ENCODE data around the gene HPDL. TPM values are rescaled to one million over a fixed set of nuclear protein-coding genes. Genes with fewer than 3 reads are reported as not detected.

Gene HPDL
- total RNA-seq, 2 experiments from 2014 or later: 5.5 to 5.6 TPM

- no peaks in the 10 kb centered on the region for H3K9me3 Mint-ChIP-seq
- H3K27ac Mint-ChIP-seq: peak overlapping the region; percentile 100
- H3K36me3 Mint-ChIP-seq (ENCODE audit: low read depth): peaks cover 61% of the 10 kb centered on the region
- H3K27me3 Mint-ChIP-seq: no peaks in the 10 kb centered on the region
- H3K4me3 Mint-ChIP-seq: peak overlapping the region; percentile 96
- ChIA-PET CTCF (interaction anchor here (1.0 to 3.5 kb wide), 18 partner anchors 14 to 541 kb away, joined by 3 to 37 read pairs (median 9); partner anchors contain the start of genes CCDC163, HECTD3, HPDL and MMACHC), POLR2A (interaction anchor here (0.7 to 6.2 kb wide), 28 partner anchors 9 to 619 kb away, joined by 3 to 143 read pairs (median 12); partner anchors contain the start of genes AKR1A1, BTBD19, CCDC163 and DYNLT4)
- peaks cover 51% of the 10 kb centered on the region for H3K4me1 Mint-ChIP-seq
- DNase-seq: peak; percentile 41
Measured at GRCh38 chr1:45340816-45341466, 14.2 kb downstream of the HPDL start.

GRCh38 chr1:45344499-45344898 lies 17.8 kb downstream of the HPDL start:
- Mint-ChIP-seq H3K9me3 (no peaks in the 10 kb centered on the region), H3K4me1 (peaks cover 31% of the 10 kb centered on the region), H3K4me3 (no peak overlapping the region), H3K27me3 (no peaks in the 10 kb centered on the region), H3K36me3 (ENCODE audit: low read depth) (peaks cover 50% of the 10 kb centered on the region), H3K27ac (no peak overlapping the region)
- CTCF ChIA-PET: interaction anchor here (1.0 to 1.6 kb wide), 2 partner anchors 15 to 41 kb away, joined by 3 to 4 read pairs; no protein-coding TSS in a partner anchor
- POLR2A ChIA-PET: interaction anchor here (1.8 kb wide), 1 partner anchor 11 kb away, joined by 5 read pairs; no protein-coding TSS in a partner anchor
- no peak for DNase-seq

GRCh38 chr1:45345014-45345413 lies 18.3 kb downstream of the HPDL start:
- Mint-ChIP-seq H3K27ac (no peak overlapping the region), H3K36me3 (ENCODE audit: low read depth) (peaks cover 47% of the 10 kb centered on the region), H3K27me3 (no peaks in the 10 kb centered on the region), H3K4me1 (peaks cover 29% of the 10 kb centered on the region), H3K9me3 (no peaks in the 10 kb centered on the region), H3K4me3 (no peak overlapping the region)
- CTCF ChIA-PET: interaction anchor here (1.1 to 1.9 kb wide), 3 partner anchors 15 to 148 kb away, joined by 4 read pairs; no protein-coding TSS in a partner anchor
- no peak for DNase-seq
- POLR2A ChIA-PET: interaction anchor here (1.2 to 1.5 kb wide), 2 partner anchors 11 to 20 kb away, joined by 3 to 4 read pairs; no protein-coding TSS in a partner anchor

GRCh38 chr1:45346473-45346872 lies 19.8 kb downstream of the HPDL start:
- H3K27ac Mint-ChIP-seq: no peak overlapping the region
- peaks cover 44% of the 10 kb centered on the region for H3K36me3 Mint-ChIP-seq (ENCODE audit: low read depth)
- POLR2A ChIA-PET: interaction anchor here (1.0 to 1.5 kb wide), 3 partner anchors 21 to 625 kb away, joined by 3 read pairs; partner anchors contain the start of genes CCDC163 and MMACHC
- H3K9me3 Mint-ChIP-seq: no peaks in the 10 kb centered on the region
- CTCF ChIA-PET: interaction anchor here (1.9 to 4.6 kb wide), 2 partner anchors 14 to 146 kb away, joined by 4 to 23 read pairs; partner anchors contain the start of gene TESK2
- H3K4me1 Mint-ChIP-seq: peaks cover 27% of the 10 kb centered on the region
- no peak overlapping the region for H3K4me3 Mint-ChIP-seq
- no peak for DNase-seq
- no peaks in the 10 kb centered on the region for H3K27me3 Mint-ChIP-seq

GRCh38 chr1:45348020-45348419 lies 21.3 kb downstream of the HPDL start:
- CTCF ChIA-PET: interaction anchor here (0.6 to 4.6 kb wide), 4 partner anchors 12 to 546 kb away, joined by 4 to 23 read pairs (median 4); partner anchors contain the start of gene TESK2
- no peak overlapping the region for H3K27ac Mint-ChIP-seq
- POLR2A ChIA-PET: interaction anchor here (0.8 to 6.4 kb wide), 5 partner anchors 8 to 222 kb away, joined by 3 to 58 read pairs (median 3); partner anchors contain the start of genes MUTYH, PRDX1 and TOE1
- H3K27me3 Mint-ChIP-seq: no peaks in the 10 kb centered on the region
- DNase-seq: no peak
- H3K4me1 Mint-ChIP-seq: peaks cover 13% of the 10 kb centered on the region
- H3K36me3 Mint-ChIP-seq (ENCODE audit: low read depth): peaks cover 28% of the 10 kb centered on the region
- no peaks in the 10 kb centered on the region for H3K9me3 Mint-ChIP-seq
- no peak overlapping the region for H3K4me3 Mint-ChIP-seq

- POLR2A ChIA-PET: interaction anchor here (0.8 to 6.4 kb wide), 7 partner anchors 8 to 529 kb away, joined by 3 to 58 read pairs (median 3); partner anchors contain the start of genes MUTYH, PRDX1 and TOE1
- Mint-ChIP-seq H3K36me3 (ENCODE audit: low read depth) (peaks cover 23% of the 10 kb centered on the region), H3K27me3 (no peaks in the 10 kb centered on the region), H3K27ac (no peak overlapping the region), H3K4me3 (no peak overlapping the region), H3K4me1 (peaks cover 12% of the 10 kb centered on the region), H3K9me3 (no peaks in the 10 kb centered on the region)
- no peak for DNase-seq
- CTCF ChIA-PET: interaction anchor here (0.6 to 4.6 kb wide), 2 partner anchors 144 to 546 kb away, joined by 5 to 23 read pairs; partner anchors contain the start of gene TESK2
Measured at GRCh38 chr1:45348609-45348965, 21.9 kb downstream of the HPDL start.

- peak overlapping the region; percentile 32 for H3K27ac Mint-ChIP-seq
- no peaks in the 10 kb centered on the region for H3K9me3 Mint-ChIP-seq
- no peaks in the 10 kb centered on the region for H3K27me3 Mint-ChIP-seq
- no peak for DNase-seq
- ChIA-PET CTCF (interaction anchor here (4.6 kb wide), 1 partner anchor 143 kb away, joined by 23 read pairs; the partner anchor contains the start of gene TESK2), POLR2A (interaction anchor here (0.8 to 6.4 kb wide), 7 partner anchors 9 to 530 kb away, joined by 3 to 58 read pairs (median 3); partner anchors contain the start of genes HECTD3, MUTYH, PRDX1 and TOE1)
- peaks cover 18% of the 10 kb centered on the region for H3K36me3 Mint-ChIP-seq (ENCODE audit: low read depth)
- H3K4me1 Mint-ChIP-seq: peaks cover 12% of the 10 kb centered on the region
- no peak overlapping the region for H3K4me3 Mint-ChIP-seq
Measured at GRCh38 chr1:45348966-45349677, 22.4 kb downstream of the HPDL start.

- Mint-ChIP-seq H3K9me3 (no peaks in the 10 kb centered on the region), H3K4me3 (no peak overlapping the region), H3K27me3 (no peaks in the 10 kb centered on the region), H3K4me1 (peaks cover 12% of the 10 kb centered on the region), H3K36me3 (ENCODE audit: low read depth) (peaks cover 2% of the 10 kb centered on the region), H3K27ac (no peak overlapping the region)
- ChIA-PET POLR2A (interaction anchor here (6.4 kb wide), 1 partner anchor 11 kb away, joined by 58 read pairs; the partner anchor contains the start of genes MUTYH and TOE1), CTCF (interaction anchor here (0.6 to 0.9 kb wide), 2 partner anchors 9 to 166 kb away, joined by 3 read pairs; no protein-coding TSS in a partner anchor)
- DNase-seq: no peak
Measured at GRCh38 chr1:45351508-45351907, 24.8 kb downstream of the HPDL start.

GRCh38 chr1:45353685-45354084 lies 27.0 kb downstream of the HPDL start:
- ChIA-PET POLR2A (no interaction called here), CTCF (no interaction called here)
- Mint-ChIP-seq H3K4me1 (peaks cover 12% of the 10 kb centered on the region), H3K36me3 (ENCODE audit: low read depth) (no peaks in the 10 kb centered on the region), H3K4me3 (no peak overlapping the region), H3K9me3 (no peaks in the 10 kb centered on the region), H3K27me3 (no peaks in the 10 kb centered on the region), H3K27ac (no peak overlapping the region)
- DNase-seq: no peak

- H3K4me3 Mint-ChIP-seq: no peak overlapping the region
- no peaks in the 10 kb centered on the region for H3K36me3 Mint-ChIP-seq (ENCODE audit: low read depth)
- H3K27me3 Mint-ChIP-seq: no peaks in the 10 kb centered on the region
- no peak for DNase-seq
- H3K4me1 Mint-ChIP-seq: peaks cover 11% of the 10 kb centered on the region
- no peak overlapping the region for H3K27ac Mint-ChIP-seq
- H3K9me3 Mint-ChIP-seq: no peaks in the 10 kb centered on the region
- CTCF ChIA-PET: interaction anchor here (12.1 kb wide), 1 partner anchor 138 kb away, joined by 140 read pairs; the partner anchor contains the start of gene TESK2
- POLR2A ChIA-PET: interaction anchor here (1.0 to 1.8 kb wide), 2 partner anchors 11 to 15 kb away, joined by 5 read pairs; partner anchors contain the start of genes MUTYH and TOE1
Measured at GRCh38 chr1:45354838-45355237, 28.1 kb downstream of the HPDL start.

- H3K36me3 Mint-ChIP-seq (ENCODE audit: low read depth): no peaks in the 10 kb centered on the region
- no peak for DNase-seq
- no peaks in the 10 kb centered on the region for H3K9me3 Mint-ChIP-seq
- CTCF ChIA-PET: interaction anchor here (0.6 to 12.1 kb wide), 2 partner anchors 137 to 283 kb away, joined by 3 to 140 read pairs; partner anchors contain the start of gene TESK2
- H3K27me3 Mint-ChIP-seq: no peaks in the 10 kb centered on the region
- no peak overlapping the region for H3K27ac Mint-ChIP-seq
- peaks cover 12% of the 10 kb centered on the region for H3K4me1 Mint-ChIP-seq
- POLR2A ChIA-PET: interaction anchor here (0.8 to 1.8 kb wide), 3 partner anchors 10 to 16 kb away, joined by 4 to 5 read pairs (median 5); partner anchors contain the start of genes MUTYH and TOE1
- H3K4me3 Mint-ChIP-seq: no peak overlapping the region
Measured at GRCh38 chr1:45355683-45356082, 29.0 kb downstream of the HPDL start.

- CTCF ChIA-PET: interaction anchor here (0.6 to 12.1 kb wide), 4 partner anchors 12 to 282 kb away, joined by 3 to 140 read pairs (median 3); partner anchors contain the start of gene TESK2
- Mint-ChIP-seq H3K36me3 (ENCODE audit: low read depth) (no peaks in the 10 kb centered on the region), H3K4me1 (peaks cover 8% of the 10 kb centered on the region), H3K27me3 (no peaks in the 10 kb centered on the region), H3K4me3 (no peak overlapping the region), H3K9me3 (no peaks in the 10 kb centered on the region), H3K27ac (no peak overlapping the region)
- no peak for DNase-seq
- POLR2A ChIA-PET: interaction anchor here (0.8 to 1.8 kb wide), 2 partner anchors 11 to 12 kb away, joined by 4 to 5 read pairs; no protein-coding TSS in a partner anchor
Measured at GRCh38 chr1:45356186-45356585, 29.5 kb downstream of the HPDL start.
